HEK293 (cell line): ENCODE results near the gene VKORC1L1.

Source experiments
- CTCF ChIA-PET: fragments of 350-600 bp; formaldehyde crosslinking; extraction: SDS; loops from one replicate; lab custom pipeline; 2021; ENCODE audit warnings: antibody characterized with exemption; lab: Yijun Ruan, JAX
- POLR2A ChIA-PET: fragments of 300-600 bp; formaldehyde crosslinking; extraction: SDS; loops from one replicate; lab custom pipeline; 2020; ENCODE audit warnings: antibody characterized with exemption, inconsistent platforms; lab: Yijun Ruan, JAX
- H3K27ac ChIP-seq: fragments of 200-500 bp; sonication (Bioruptor generic); 2 replicates; pipeline ENCODE4 v1.5.1; 2014; ENCODE audit warnings: low read depth, low read length, control low read depth, inconsistent platforms; ENCODE audit errors: extremely low read depth
- H3K36me3 ChIP-seq, 2 experiments: fragments of 200-500 bp in 1 of 2; sonication (Bioruptor generic) in 1 of 2; 1 replicate in 1 of 2; 2 replicates in 1 of 2; pipeline ENCODE4 v1.5.1; 2014 to 2017; ENCODE audit warnings: inconsistent platforms in 2 of 2, low read length in 2 of 2; ENCODE audit not compliant: control insufficient read depth in 2 of 2, insufficient read depth in 1 of 2
- H3K4me1 ChIP-seq: fragments of 200-500 bp; sonication (Bioruptor generic); 2 replicates; pipeline ENCODE4 v1.5.1; 2014; ENCODE audit warnings: mild to moderate bottlenecking, low read length, inconsistent platforms; ENCODE audit not compliant: control insufficient read depth, insufficient read depth
- H3K4me3 ChIP-seq: 2 replicates; pipeline ENCODE4 v1.5.1; 2011; ENCODE audit warnings: low read depth, mild to moderate bottlenecking, control low read depth, low read length, moderate library complexity
- H3K9me3 ChIP-seq: fragments of 200-500 bp; sonication (Bioruptor generic); 2 replicates; pipeline ENCODE4 v1.5.1; 2014; ENCODE audit warnings: low read depth, low read length, inconsistent platforms; ENCODE audit not compliant: control insufficient read depth, insufficient read depth
- KLF7 ChIP-seq: fragments of 450-650 bp; formaldehyde crosslinking; IDR thresholded peaks from 2 replicates; pipeline ENCODE4 v1.5.1; 2016; ENCODE audit warnings: missing biosample characterization, missing genetic modification characterization, borderline replicate concordance
- OSR2 ChIP-seq: fragments of 450-650 bp; formaldehyde crosslinking; IDR thresholded peaks from 2 replicates; pipeline ENCODE4 v1.5.1; 2016; ENCODE audit warnings: missing biosample characterization, missing genetic modification characterization
- SETDB1 ChIP-seq: IDR thresholded peaks from one replicate; pipeline ENCODE4 v1.6.1; 2017; ENCODE audit warnings: mild to moderate bottlenecking, low read length, moderate library complexity, mixed read lengths; ENCODE audit not compliant: insufficient read length
- YY2 ChIP-seq: fragments of 450-650 bp; formaldehyde crosslinking; IDR thresholded peaks from 2 replicates; pipeline ENCODE4 v1.5.1; 2016; ENCODE audit warnings: missing biosample characterization, missing genetic modification characterization
- ZBTB21 ChIP-seq: fragments of 450-650 bp; formaldehyde crosslinking; IDR thresholded peaks from 2 replicates; pipeline ENCODE4 v1.5.1; 2017; ENCODE audit warnings: missing biosample characterization, missing genetic modification characterization
- ZBTB7A ChIP-seq: fragments of 450-650 bp; formaldehyde crosslinking; IDR thresholded peaks from 2 replicates; pipeline ENCODE4 v1.5.1; 2016; ENCODE audit warnings: low read depth, missing biosample characterization, missing genetic modification characterization
- ZIC2 ChIP-seq: fragments of 450-650 bp; formaldehyde crosslinking; IDR thresholded peaks from 2 replicates; pipeline ENCODE4 v1.5.1; 2016; ENCODE audit warnings: missing biosample characterization, missing genetic modification characterization
- ZNF133 ChIP-seq: fragments of 450-650 bp; formaldehyde crosslinking; IDR thresholded peaks from 2 replicates; pipeline ENCODE4 v1.5.1; 2016; ENCODE audit warnings: missing biosample characterization, missing genetic modification characterization
- ZNF214 ChIP-seq: fragments of 450-650 bp; formaldehyde crosslinking; IDR thresholded peaks from 2 replicates; pipeline ENCODE4 v1.5.1; 2017; ENCODE audit warnings: missing biosample characterization, mild to moderate bottlenecking, missing genetic modification characterization, borderline replicate concordance
- ZNF529 ChIP-seq: fragments of 450-650 bp; formaldehyde crosslinking; IDR thresholded peaks from 2 replicates; pipeline ENCODE4 v1.5.1; 2017; ENCODE audit warnings: missing genetic modification characterization, missing biosample characterization; ENCODE audit not compliant: insufficient replicate concordance
- ZNF548 ChIP-seq: fragments of 450-650 bp; formaldehyde crosslinking; IDR thresholded peaks from 2 replicates; pipeline ENCODE4 v1.5.1; 2016; ENCODE audit warnings: missing biosample characterization, missing genetic modification characterization
- ZNF76 ChIP-seq: fragments of 450-650 bp; formaldehyde crosslinking; IDR thresholded peaks from 2 replicates; pipeline ENCODE4; 2016; ENCODE audit warnings: low read depth, missing biosample characterization, missing genetic modification characterization, borderline replicate concordance
- TF ChIP-seq, protein P1 (sequence below): fragments of 450-650 bp; formaldehyde crosslinking; IDR thresholded peaks from 2 replicates; pipeline ENCODE4 v1.5.1; 2016; ENCODE audit warnings: missing biosample characterization, missing genetic modification characterization, low read depth
- TF ChIP-seq, protein P2 (sequence below): fragments of 450-650 bp; formaldehyde crosslinking; IDR thresholded peaks from 2 replicates; pipeline ENCODE4 v1.5.1; 2016; ENCODE audit warnings: missing biosample characterization, missing genetic modification characterization
- TF ChIP-seq, protein P3 (sequence below): fragments of 450-650 bp; formaldehyde crosslinking; IDR thresholded peaks from 2 replicates; pipeline ENCODE4 v1.5.1; 2016; ENCODE audit warnings: missing biosample characterization, missing genetic modification characterization, borderline replicate concordance
- TF ChIP-seq, protein P4 (sequence below): fragments of 450-650 bp; formaldehyde crosslinking; IDR thresholded peaks from 2 replicates; pipeline ENCODE4 v1.5.1; 2017; ENCODE audit warnings: missing biosample characterization, missing genetic modification characterization

The VKORC1L1 gene

DNA sequence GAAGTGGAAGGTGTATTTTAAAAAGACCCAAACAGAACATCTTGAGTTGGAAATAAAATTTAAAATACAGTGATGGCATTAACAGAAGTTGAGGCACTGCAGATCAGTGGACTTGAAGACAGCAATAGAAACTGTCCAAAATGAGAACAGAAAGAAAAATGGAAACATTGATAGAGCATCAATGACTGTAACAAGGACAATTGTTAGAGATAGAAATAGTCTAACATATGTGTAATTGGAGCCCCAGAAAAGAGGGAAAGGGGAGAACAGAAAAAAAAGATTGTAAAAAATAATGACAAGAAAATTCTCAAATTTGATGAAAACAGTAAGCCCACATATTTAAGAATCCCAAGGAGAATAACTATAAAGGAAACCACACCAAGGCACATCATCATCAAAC is 29.4 kb downstream of the VKORC1L1 start:
- H3K27ac ChIP-seq: no peak overlapping the region
- ChIA-PET CTCF (no interaction called here), POLR2A (interaction anchor here (0.7 kb wide), 1 partner anchor 92 kb away, joined by 3 read pairs; no protein-coding TSS in a partner anchor)
- no peaks in the 10 kb centered on the region; a peak in 1 of 3 replicates for H3K36me3 ChIP-seq
- TF ChIP-seq ZBTB7A (tag by site-specific recombination) (no peak), ZBTB21 (no peak), ZNF76 (no peak), ZNF214 (no peak), ZNF133 (tag by site-specific recombination) (peak; percentile 95), SETDB1 (peak; percentile 23), KLF7 (no peak), YY2 (tag by site-specific recombination) (no peak), ZNF548 (tag by site-specific recombination) (no peak), OSR2 (tag by site-specific recombination) (no peak)
- TF ChIP-seq, protein P1, sequence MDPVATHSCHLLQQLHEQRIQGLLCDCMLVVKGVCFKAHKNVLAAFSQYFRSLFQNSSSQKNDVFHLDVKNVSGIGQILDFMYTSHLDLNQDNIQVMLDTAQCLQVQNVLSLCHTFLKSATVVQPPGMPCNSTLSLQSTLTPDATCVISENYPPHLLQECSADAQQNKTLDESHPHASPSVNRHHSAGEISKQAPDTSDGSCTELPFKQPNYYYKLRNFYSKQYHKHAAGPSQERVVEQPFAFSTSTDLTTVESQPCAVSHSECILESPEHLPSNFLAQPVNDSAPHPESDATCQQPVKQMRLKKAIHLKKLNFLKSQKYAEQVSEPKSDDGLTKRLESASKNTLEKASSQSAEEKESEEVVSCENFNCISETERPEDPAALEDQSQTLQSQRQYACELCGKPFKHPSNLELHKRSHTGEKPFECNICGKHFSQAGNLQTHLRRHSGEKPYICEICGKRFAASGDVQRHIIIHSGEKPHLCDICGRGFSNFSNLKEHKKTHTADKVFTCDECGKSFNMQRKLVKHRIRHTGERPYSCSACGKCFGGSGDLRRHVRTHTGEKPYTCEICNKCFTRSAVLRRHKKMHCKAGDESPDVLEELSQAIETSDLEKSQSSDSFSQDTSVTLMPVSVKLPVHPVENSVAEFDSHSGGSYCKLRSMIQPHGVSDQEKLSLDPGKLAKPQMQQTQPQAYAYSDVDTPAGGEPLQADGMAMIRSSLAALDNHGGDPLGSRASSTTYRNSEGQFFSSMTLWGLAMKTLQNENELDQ (tag by site-specific recombination): no peak
- TF ChIP-seq, protein P2, sequence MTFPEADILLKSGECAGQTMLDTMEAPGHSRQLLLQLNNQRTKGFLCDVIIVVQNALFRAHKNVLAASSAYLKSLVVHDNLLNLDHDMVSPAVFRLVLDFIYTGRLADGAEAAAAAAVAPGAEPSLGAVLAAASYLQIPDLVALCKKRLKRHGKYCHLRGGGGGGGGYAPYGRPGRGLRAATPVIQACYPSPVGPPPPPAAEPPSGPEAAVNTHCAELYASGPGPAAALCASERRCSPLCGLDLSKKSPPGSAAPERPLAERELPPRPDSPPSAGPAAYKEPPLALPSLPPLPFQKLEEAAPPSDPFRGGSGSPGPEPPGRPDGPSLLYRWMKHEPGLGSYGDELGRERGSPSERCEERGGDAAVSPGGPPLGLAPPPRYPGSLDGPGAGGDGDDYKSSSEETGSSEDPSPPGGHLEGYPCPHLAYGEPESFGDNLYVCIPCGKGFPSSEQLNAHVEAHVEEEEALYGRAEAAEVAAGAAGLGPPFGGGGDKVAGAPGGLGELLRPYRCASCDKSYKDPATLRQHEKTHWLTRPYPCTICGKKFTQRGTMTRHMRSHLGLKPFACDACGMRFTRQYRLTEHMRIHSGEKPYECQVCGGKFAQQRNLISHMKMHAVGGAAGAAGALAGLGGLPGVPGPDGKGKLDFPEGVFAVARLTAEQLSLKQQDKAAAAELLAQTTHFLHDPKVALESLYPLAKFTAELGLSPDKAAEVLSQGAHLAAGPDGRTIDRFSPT (tag by site-specific recombination): no peak
- TF ChIP-seq, protein P3, sequence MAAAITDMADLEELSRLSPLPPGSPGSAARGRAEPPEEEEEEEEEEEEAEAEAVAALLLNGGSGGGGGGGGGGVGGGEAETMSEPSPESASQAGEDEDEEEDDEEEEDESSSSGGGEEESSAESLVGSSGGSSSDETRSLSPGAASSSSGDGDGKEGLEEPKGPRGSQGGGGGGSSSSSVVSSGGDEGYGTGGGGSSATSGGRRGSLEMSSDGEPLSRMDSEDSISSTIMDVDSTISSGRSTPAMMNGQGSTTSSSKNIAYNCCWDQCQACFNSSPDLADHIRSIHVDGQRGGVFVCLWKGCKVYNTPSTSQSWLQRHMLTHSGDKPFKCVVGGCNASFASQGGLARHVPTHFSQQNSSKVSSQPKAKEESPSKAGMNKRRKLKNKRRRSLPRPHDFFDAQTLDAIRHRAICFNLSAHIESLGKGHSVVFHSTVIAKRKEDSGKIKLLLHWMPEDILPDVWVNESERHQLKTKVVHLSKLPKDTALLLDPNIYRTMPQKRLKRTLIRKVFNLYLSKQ (tag by site-specific recombination): no peak
- H3K9me3 ChIP-seq: no peaks in the 10 kb centered on the region
- H3K4me1 ChIP-seq: no peaks in the 10 kb centered on the region
- no peak overlapping the region for H3K4me3 ChIP-seq

DNA sequence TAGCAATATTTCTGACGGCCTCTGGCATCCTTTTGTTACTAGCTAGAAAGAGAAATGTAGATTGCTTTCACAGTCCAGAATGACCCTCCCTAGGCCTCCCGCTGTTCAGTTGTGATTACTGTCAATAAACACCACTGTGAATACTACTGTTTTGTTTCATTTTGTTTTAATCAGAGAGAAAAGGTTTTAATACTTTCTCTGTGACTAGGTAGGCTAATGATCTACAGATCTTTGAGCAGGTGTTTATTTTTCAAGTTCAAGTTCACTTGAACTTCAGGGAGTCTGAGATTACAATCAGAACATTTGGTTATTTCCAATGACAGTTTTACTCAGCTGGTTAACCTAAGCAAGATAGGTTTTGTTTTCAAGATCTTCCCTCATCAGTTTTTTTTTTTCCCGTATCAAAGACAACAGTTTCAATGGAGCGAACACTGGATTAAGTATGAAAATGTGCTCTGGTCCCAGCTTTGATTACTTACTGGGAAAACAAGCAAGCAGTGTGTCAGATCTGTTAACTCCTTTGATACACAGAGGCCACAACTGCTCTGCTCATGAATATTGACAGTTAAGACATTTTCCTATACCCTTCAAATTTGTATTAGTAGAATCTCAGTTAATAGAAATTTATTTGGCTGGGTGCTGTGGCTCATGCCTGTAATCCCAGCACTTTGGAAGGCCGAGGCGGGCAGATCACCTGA is 34.8 kb downstream of the VKORC1L1 start:
- H3K4me3 ChIP-seq: no peak overlapping the region
- no peaks in the 10 kb centered on the region for H3K4me1 ChIP-seq
- H3K9me3 ChIP-seq: no peaks in the 10 kb centered on the region
- TF ChIP-seq ZIC2 (tag by site-specific recombination) (peak; percentile 34; the same call in 1 of the 2 replicates), ZNF529 (tag by site-specific recombination) (no peak)
- TF ChIP-seq, protein P4, sequence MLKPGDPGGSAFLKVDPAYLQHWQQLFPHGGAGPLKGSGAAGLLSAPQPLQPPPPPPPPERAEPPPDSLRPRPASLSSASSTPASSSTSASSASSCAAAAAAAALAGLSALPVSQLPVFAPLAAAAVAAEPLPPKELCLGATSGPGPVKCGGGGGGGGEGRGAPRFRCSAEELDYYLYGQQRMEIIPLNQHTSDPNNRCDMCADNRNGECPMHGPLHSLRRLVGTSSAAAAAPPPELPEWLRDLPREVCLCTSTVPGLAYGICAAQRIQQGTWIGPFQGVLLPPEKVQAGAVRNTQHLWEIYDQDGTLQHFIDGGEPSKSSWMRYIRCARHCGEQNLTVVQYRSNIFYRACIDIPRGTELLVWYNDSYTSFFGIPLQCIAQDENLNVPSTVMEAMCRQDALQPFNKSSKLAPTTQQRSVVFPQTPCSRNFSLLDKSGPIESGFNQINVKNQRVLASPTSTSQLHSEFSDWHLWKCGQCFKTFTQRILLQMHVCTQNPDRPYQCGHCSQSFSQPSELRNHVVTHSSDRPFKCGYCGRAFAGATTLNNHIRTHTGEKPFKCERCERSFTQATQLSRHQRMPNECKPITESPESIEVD: peak; percentile 30; the same call in 1 of the 2 replicates
- CTCF ChIA-PET: interaction anchor here (0.8 kb wide), 1 partner anchor 29 kb away, joined by 3 read pairs; no protein-coding TSS in a partner anchor
- H3K36me3 ChIP-seq: no peaks in the 10 kb centered on the region; a peak in 1 of 3 replicates
- POLR2A ChIA-PET: no interaction called here
- no peak overlapping the region for H3K27ac ChIP-seq
